Natural killer cell (primary cell): Measurements from ENCODE around the gene LUC7L3. TPM values are rescaled to one million over a fixed set of nuclear protein-coding genes. Genes with fewer than 3 reads are reported as not detected.

ENCODE experiments used
- ATAC-seq, 3 donors: fragments of 150-1000 bp in 2 of 3; fragments of 200-7000 bp in 1 of 3; cut with Tn5 transposase; 1 replicate in 1 of 3; 2 replicates in 2 of 3; pipeline ENCODE4 v1.10.0; 2021; ENCODE audit warnings: mild to moderate bottlenecking in 2 of 3, moderate library complexity in 2 of 3
- DNase-seq, 2 donors: peaks; one replicate each; pipeline versions ENCODE4 v3.0.0 to v3.0.0-alpha.2; 2013 to 2021; ENCODE audit warnings: mixed read lengths in 1 of 2
- H3K27ac ChIP-seq: one replicate; pipeline ENCODE4 v1.5.1; 2013; ENCODE audit warnings: mild to moderate bottlenecking, low read length
- H3K27me3 ChIP-seq: one replicate; pipeline ENCODE4 v1.6.1; 2013; ENCODE audit warnings: low read length; ENCODE audit not compliant: control insufficient read depth, insufficient read depth
- H3K36me3 ChIP-seq: one replicate; pipeline ENCODE4 v1.6.1; 2013; ENCODE audit warnings: low read length; ENCODE audit not compliant: control insufficient read depth, insufficient read depth
- H3K4me1 ChIP-seq: one replicate; pipeline ENCODE4 v1.6.1; 2013; ENCODE audit warnings: low read length; ENCODE audit not compliant: control insufficient read depth, insufficient read depth
- H3K4me3 ChIP-seq: one replicate; pipeline ENCODE4 v1.5.1; 2013; ENCODE audit warnings: low read length
- H3K9me3 ChIP-seq: one replicate; pipeline ENCODE4 v1.6.1; 2013; ENCODE audit warnings: low read length; ENCODE audit not compliant: control insufficient read depth, insufficient read depth
- H3K27ac Mint-ChIP-seq, 2 donors: one replicate each; pipeline ENCODE4 v1.8.0; 2022; ENCODE audit warnings: mild to moderate bottlenecking in 2 of 2, mixed read lengths in 2 of 2, moderate library complexity in 1 of 2
- H3K27me3 Mint-ChIP-seq, 2 donors: one replicate each; pipeline ENCODE4 v1.8.0; 2022; ENCODE audit warnings: low read depth in 2 of 2, mixed read lengths in 2 of 2
- H3K36me3 Mint-ChIP-seq: one replicate; pipeline ENCODE4 v1.8.0; 2022; ENCODE audit warnings: mixed read lengths
- H3K4me1 Mint-ChIP-seq, 2 donors: one replicate each; pipeline ENCODE4 v1.8.0; 2022; ENCODE audit warnings: mixed read lengths in 2 of 2
- H3K4me3 Mint-ChIP-seq: one replicate; pipeline ENCODE4 v1.8.0; 2022; ENCODE audit warnings: mild to moderate bottlenecking, moderate library complexity, mixed read lengths
- H3K9me3 Mint-ChIP-seq, 2 donors: one replicate each; pipeline ENCODE4 v1.8.0; 2022; ENCODE audit warnings: mixed read lengths in 2 of 2
- WGBS: methylation state at CpG from one replicate; pipeline ENCODE4 v1.1.7; 2013; ENCODE audit warnings: missing lambda C conversion rate; ENCODE audit not compliant: insufficient coverage; 5-methylcytosine and 5-hydroxymethylcytosine counted together
- intact Hi-C: fragments of 100-400 bp; cut with micrococcal nuclease; formaldehyde crosslinking; loops from one replicate; pipeline ENCODE4 v1.14.2; 2022
- total RNA-seq, 4 donors: library from RNA; stranded (reverse); fragments of 120-200 nt in 1 of 4; gene quantifications; one replicate each; pipeline versions ENCODE4 v1.2.3 to v1.2.4, GENCODE V29; 2013 to 2022
- TF ChIP-seq, protein P1 (sequence below): fragments of 200-600 bp; IDR thresholded peaks from one replicate; pipeline ENCODE4 v1.8.0; 2022; ENCODE audit warnings: antibody characterized with exemption

LUC7L3 gene
- total RNA-seq, 3 donors from 2014 or later (not counting 1 experiment from before 2014, with no cell fraction given): 152 to 213 (median 196) TPM

DNA sequence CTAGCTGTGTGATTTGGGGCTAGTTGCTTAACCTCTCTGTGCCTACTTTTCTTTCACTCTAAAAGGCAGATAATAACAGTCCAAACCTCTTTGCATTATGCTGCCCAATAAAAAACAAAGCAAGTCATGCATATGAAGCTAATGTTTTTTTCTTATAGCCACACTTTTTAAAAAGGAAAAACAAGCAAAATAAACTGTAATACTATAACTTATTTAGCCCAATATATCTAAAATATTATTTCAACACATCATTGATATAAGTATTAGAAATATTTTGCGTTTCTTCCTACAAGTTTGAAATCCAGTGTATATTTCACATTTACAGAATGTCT, 34.1 kb upstream of the LUC7L3 start:
- Histone ChIP-seq H3K4me1 (no peaks in the 10 kb centered on the region), H3K36me3 (no peaks in the 10 kb centered on the region), H3K27me3 (no peaks in the 10 kb centered on the region), H3K4me3 (no peak overlapping the region), H3K27ac (no peak overlapping the region), H3K9me3 (no peaks in the 10 kb centered on the region)
- TF ChIP-seq, protein P1, sequence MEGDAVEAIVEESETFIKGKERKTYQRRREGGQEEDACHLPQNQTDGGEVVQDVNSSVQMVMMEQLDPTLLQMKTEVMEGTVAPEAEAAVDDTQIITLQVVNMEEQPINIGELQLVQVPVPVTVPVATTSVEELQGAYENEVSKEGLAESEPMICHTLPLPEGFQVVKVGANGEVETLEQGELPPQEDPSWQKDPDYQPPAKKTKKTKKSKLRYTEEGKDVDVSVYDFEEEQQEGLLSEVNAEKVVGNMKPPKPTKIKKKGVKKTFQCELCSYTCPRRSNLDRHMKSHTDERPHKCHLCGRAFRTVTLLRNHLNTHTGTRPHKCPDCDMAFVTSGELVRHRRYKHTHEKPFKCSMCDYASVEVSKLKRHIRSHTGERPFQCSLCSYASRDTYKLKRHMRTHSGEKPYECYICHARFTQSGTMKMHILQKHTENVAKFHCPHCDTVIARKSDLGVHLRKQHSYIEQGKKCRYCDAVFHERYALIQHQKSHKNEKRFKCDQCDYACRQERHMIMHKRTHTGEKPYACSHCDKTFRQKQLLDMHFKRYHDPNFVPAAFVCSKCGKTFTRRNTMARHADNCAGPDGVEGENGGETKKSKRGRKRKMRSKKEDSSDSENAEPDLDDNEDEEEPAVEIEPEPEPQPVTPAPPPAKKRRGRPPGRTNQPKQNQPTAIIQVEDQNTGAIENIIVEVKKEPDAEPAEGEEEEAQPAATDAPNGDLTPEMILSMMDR: no peak
- no CpG with 5 or more reads among the region's 1 CpG for WGBS
- H3K4me1 Mint-ChIP-seq: peaks cover 0 to 11% of the 10 kb centered on the region in 2 donors
- H3K36me3 Mint-ChIP-seq: no peaks in the 10 kb centered on the region
- H3K27me3 Mint-ChIP-seq: peaks cover 18 to 19% of the 10 kb centered on the region in 2 donors
- ATAC-seq (no peak), DNase-seq (no peak)
- no peak overlapping the region for H3K27ac Mint-ChIP-seq
- H3K9me3 Mint-ChIP-seq: no peaks in the 10 kb centered on the region
- no peak overlapping the region for H3K4me3 Mint-ChIP-seq
- intact Hi-C loops: loop anchor here (10.0 kb wide), 1 partner anchor 140 kb away; the partner anchor contains the start of gene SPATA20

GRCh38 chr17:50685691-50686493, 33.5 kb upstream of the LUC7L3 start:
- intact Hi-C loops: loop anchor here (10.0 kb wide), 1 partner anchor 141 kb away; the partner anchor contains the start of gene SPATA20
- Mint-ChIP-seq H3K27ac (no peak overlapping the region), H3K9me3 (no peaks in the 10 kb centered on the region), H3K4me3 (no peak overlapping the region), H3K36me3 (no peaks in the 10 kb centered on the region), H3K27me3 (peaks cover 14 to 18% of the 10 kb centered on the region in 2 donors), H3K4me1 (peaks cover 0 to 11% of the 10 kb centered on the region in 2 donors)
- no peak overlapping the region for H3K27ac ChIP-seq
- no peaks in the 10 kb centered on the region for H3K9me3 ChIP-seq
- no peak for DNase-seq
- H3K36me3 ChIP-seq: no peaks in the 10 kb centered on the region
- no peaks in the 10 kb centered on the region for H3K27me3 ChIP-seq
- no peak overlapping the region for H3K4me3 ChIP-seq
- TF ChIP-seq, protein P1: no peak
- H3K4me1 ChIP-seq: no peaks in the 10 kb centered on the region
- 86% methylated on average over 17 of the region's 17 CpGs for WGBS
- ATAC-seq: no peak

DNA sequence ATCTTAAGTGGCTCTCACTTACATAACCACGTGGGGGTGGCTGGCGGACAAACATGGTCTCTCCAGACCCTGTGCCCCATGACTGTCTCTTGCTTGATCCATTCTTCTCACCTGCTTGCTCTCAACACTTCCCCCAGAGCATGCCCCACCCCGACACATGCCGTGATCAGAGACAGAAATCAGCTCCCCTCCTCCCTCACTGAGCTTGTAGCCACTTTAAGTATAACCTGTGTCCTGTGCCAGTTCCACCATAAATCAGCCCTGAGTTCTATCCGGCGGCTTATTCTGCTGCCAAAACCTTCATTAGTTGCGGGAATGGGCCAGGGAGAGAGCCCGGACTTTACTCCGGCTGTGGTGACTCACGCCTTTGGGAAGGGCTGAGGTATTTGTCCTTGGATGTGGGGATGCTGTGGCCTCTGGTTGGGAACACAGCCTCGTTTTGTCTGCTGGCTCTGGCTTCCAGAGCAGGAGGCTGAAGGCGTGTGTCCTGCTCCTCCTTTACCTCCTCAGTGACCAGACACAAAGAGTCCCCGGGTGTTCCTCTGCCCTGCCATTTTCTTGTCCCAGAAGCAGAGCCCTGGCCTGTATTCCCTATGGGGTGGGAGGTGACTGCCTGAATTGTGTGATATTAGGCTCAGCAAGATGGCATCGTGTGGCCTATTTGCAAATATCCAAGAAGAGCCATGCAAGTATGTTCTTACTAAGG, 32.8 kb upstream of the LUC7L3 start:
- DNase-seq: no peak
- no peak for ATAC-seq
- Histone ChIP-seq H3K4me1 (no peaks in the 10 kb centered on the region), H3K36me3 (no peaks in the 10 kb centered on the region), H3K27me3 (no peaks in the 10 kb centered on the region), H3K4me3 (no peak overlapping the region), H3K27ac (no peak overlapping the region), H3K9me3 (no peaks in the 10 kb centered on the region)
- Mint-ChIP-seq H3K4me1 (peaks cover 0 to 3% of the 10 kb centered on the region in 2 donors), H3K36me3 (no peaks in the 10 kb centered on the region), H3K4me3 (no peak overlapping the region), H3K27me3 (peaks cover 8 to 11% of the 10 kb centered on the region in 2 donors), H3K9me3 (no peaks in the 10 kb centered on the region), H3K27ac (no peak overlapping the region)
- WGBS: 90% methylated on average over 14 of the region's 14 CpGs
- intact Hi-C loops: loop anchor here (10.0 kb wide), 1 partner anchor 142 kb away; the partner anchor contains the start of gene SPATA20
- TF ChIP-seq, protein P1: no peak
